GM23338 (cell line): ENCODE results near the gene SANBR. TPM values are rescaled to one million over a fixed set of nuclear protein-coding genes. Genes with fewer than 3 reads are reported as not detected.
A peak's percentile ranks its signal among the peaks of the same experiment; 100 is the strongest.

ENCODE experiments used
- ATAC-seq: fragments of 200-7000 bp; cut with Tn5 transposase; 3 replicates; pipeline ENCODE4 v1.9.1; 2020
- DNase-seq: peaks from one replicate; pipeline ENCODE4 v3.0.0-alpha.2; 2015; ENCODE audit warnings: low spot score
- H2AFZ ChIP-seq: fragments of 200-600 bp; sonication (generic); 2 replicates; pipeline ENCODE4 v1.8.0; 2016; ENCODE audit warnings: antibody characterized with exemption, mild to moderate bottlenecking, moderate library complexity
- H3F3A ChIP-seq: fragments of 200-600 bp; sonication (generic); replicated peaks from 2 replicates; pipeline ENCODE4 v1.8.0; 2017; ENCODE audit warnings: antibody characterized with exemption, mixed run types, low read depth
- H3K27ac ChIP-seq: fragments of 200-600 bp; sonication (generic); 2 replicates; pipeline ENCODE4 v1.6.1; 2016; ENCODE audit warnings: low read depth
- H3K27me3 ChIP-seq: fragments of 200-600 bp; sonication (generic); 2 replicates; pipeline ENCODE4 v1.8.0; 2016; ENCODE audit warnings: mild to moderate bottlenecking, mixed run types, moderate library complexity; ENCODE audit not compliant: insufficient read depth
- H3K36me3 ChIP-seq: fragments of 200-600 bp; sonication (generic); 2 replicates; pipeline ENCODE4 v1.8.0; 2016; ENCODE audit warnings: mild to moderate bottlenecking; ENCODE audit not compliant: insufficient read depth
- H3K4me1 ChIP-seq: fragments of 200-600 bp; sonication (generic); 2 replicates; pipeline ENCODE4 v1.8.0; 2016; ENCODE audit warnings: mild to moderate bottlenecking, moderate library complexity; ENCODE audit not compliant: insufficient read depth
- H3K4me2 ChIP-seq: fragments of 200-600 bp; sonication (generic); 2 replicates; pipeline ENCODE4 v1.7.1; 2017; ENCODE audit warnings: mixed run types
- H3K4me3 ChIP-seq: fragments of 200-600 bp; sonication (generic); 2 replicates; pipeline ENCODE4 v1.6.1; 2016; ENCODE audit warnings: mixed run types
- H3K79me2 ChIP-seq: fragments of 200-600 bp; sonication (generic); replicated peaks from 2 replicates; pipeline ENCODE4 v1.8.0; 2017; ENCODE audit warnings: mild to moderate bottlenecking; ENCODE audit not compliant: insufficient read depth
- H3K9me2 ChIP-seq: fragments of 200-600 bp; sonication (generic); 2 replicates; pipeline ENCODE4 v1.8.0; 2017; ENCODE audit not compliant: insufficient read depth
- H4K20me1 ChIP-seq: fragments of 200-600 bp; sonication (generic); replicated peaks from 2 replicates; pipeline ENCODE4 v1.8.0; 2017; ENCODE audit warnings: mild to moderate bottlenecking; ENCODE audit not compliant: insufficient read depth
- H3K27ac Mint-ChIP-seq: 2 replicates; pipeline ENCODE4 v1.8.0; 2020; ENCODE audit warnings: inconsistent platforms, mild to moderate bottlenecking, moderate library complexity, mixed read lengths
- H3K27me3 Mint-ChIP-seq: 3 replicates; pipeline ENCODE4 v1.8.0; 2022; ENCODE audit warnings: low read depth, mild to moderate bottlenecking, moderate library complexity, mixed read lengths, inconsistent platforms; ENCODE audit not compliant: insufficient read depth, poor library complexity
- H3K36me3 Mint-ChIP-seq: 3 replicates; pipeline ENCODE4 v1.8.0; 2021; ENCODE audit warnings: low read depth, mild to moderate bottlenecking, inconsistent platforms, moderate library complexity, mixed read lengths
- H3K4me1 Mint-ChIP-seq: 3 replicates; pipeline ENCODE4 v1.8.0; 2020; ENCODE audit warnings: mild to moderate bottlenecking, inconsistent platforms, mixed read lengths
- H3K4me3 Mint-ChIP-seq: 3 replicates; pipeline ENCODE4 v1.8.0; 2021; ENCODE audit warnings: moderate library complexity, mild to moderate bottlenecking, inconsistent platforms, mixed read lengths
- H3K9me3 Mint-ChIP-seq: 3 replicates; pipeline ENCODE4 v1.8.0; 2020; ENCODE audit warnings: moderate library complexity, mild to moderate bottlenecking, inconsistent platforms, mixed read lengths
- CREB1 ChIP-seq: fragments of 250-450 bp; sonication (Bioruptor Pico); IDR thresholded peaks from 2 replicates; pipeline ENCODE4 v1.5.0; 2020; ENCODE audit warnings: low read depth, mild to moderate bottlenecking, moderate library complexity
- POLR2AphosphoS5 ChIP-seq: IDR thresholded peaks from 2 replicates; pipeline ENCODE4 v1.6.1; 2016; ENCODE audit warnings: antibody characterized with exemption, low read depth
- STAT1 ChIP-seq: IDR thresholded peaks from one replicate; pipeline ENCODE4 v1.6.1; 2016; ENCODE audit warnings: antibody characterized with exemption; ENCODE audit not compliant: unreplicated experiment
- ZNF331 ChIP-seq: fragments of 250-450 bp; sonication (Bioruptor Pico); IDR thresholded peaks from 2 replicates; pipeline ENCODE4 v1.5.0; 2020; ENCODE audit warnings: low read depth, mild to moderate bottlenecking, moderate library complexity
- polyA plus RNA-seq: library from polyadenylated mRNA; unstranded; fragments of >200 nt; fragmentation: Nextera tagmentation; extraction: Ambion mirVana; gene quantifications from 2 replicates; pipeline ENCODE4 v1.2.1, GENCODE V29; 2016
- total RNA-seq: library from RNA; depleted of rRNA; stranded (reverse); fragments of >200 nt; shearing (Covaris generic); gene quantifications from 2 replicates; pipeline ENCODE4 v1.2.3, GENCODE V29; 2014
- TF ChIP-seq, protein P1 (sequence below): fragments of 250-450 bp; sonication (Bioruptor Pico); IDR thresholded peaks from 2 replicates; pipeline ENCODE4 v1.5.0; 2020; ENCODE audit warnings: mild to moderate bottlenecking, moderate library complexity
- TF ChIP-seq, protein P2 (sequence below): IDR thresholded peaks from one replicate; pipeline ENCODE4 v1.6.1; 2018; ENCODE audit warnings: antibody characterized with exemption; ENCODE audit not compliant: unreplicated experiment

Gene SANBR
- total and polyA plus RNA-seq, 2 experiments from 2014 or later = 8.4 to 10.8 TPM

DNA sequence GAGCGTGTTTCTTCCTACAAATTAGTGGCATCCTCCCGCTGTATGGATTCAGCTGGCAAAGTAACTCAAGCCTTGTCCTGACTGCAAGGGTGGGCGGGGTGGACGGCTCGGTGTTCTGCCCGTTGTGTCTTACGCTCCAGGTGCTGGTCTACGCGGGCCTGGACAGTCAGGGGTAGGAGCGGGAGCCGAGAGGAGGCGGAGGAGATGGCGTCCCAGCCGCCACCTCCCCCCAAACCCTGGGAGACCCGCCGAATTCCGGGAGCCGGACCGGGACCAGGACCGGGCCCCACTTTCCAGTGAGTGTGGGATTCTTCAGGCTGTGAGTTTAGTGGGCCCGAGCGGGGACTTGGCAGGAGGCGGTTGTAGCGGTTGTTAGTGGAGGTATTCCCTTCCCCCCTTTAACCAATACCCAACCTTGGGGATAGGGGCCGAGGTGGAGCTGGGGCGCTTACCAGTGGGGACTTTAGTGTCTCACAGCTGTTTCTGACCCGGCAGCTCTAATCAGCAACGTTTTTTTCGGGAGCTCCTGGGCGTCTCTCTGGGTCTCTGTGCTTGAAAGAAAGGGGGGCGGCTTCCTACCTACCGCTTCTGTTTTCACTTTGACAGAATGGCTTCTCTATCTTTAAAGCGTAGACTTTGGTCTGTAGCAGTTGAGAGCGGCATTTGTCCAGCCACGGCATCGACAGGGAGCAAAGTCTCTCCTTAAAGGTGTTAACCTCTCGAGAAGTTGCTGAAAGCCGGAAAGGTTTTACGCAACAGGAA lies 47.9 kb upstream of the SANBR start, which contains the start of the genes PEX13 and PUS10:
Gene PEX13 (plus strand): TSS at position 165 of the 762 bp plus-strand sequence. CDS start 40 bp downstream, at position 205.
Gene PUS10 (minus strand): TSS at position 700 of the 762 bp plus-strand sequence. CDS start 6,365 bp downstream, outside the sequence.
- H3K4me2 ChIP-seq = peak within 1 kb of the TSS; percentile 85
- peaks cover 43% of the 10 kb centered on the region for H3K79me2 ChIP-seq
- H3K27ac ChIP-seq = peak within 1 kb of the TSS; percentile 98
- H3K4me1 ChIP-seq = peaks cover 14% of the 10 kb centered on the region
- H3K36me3 ChIP-seq = no peaks in the 10 kb centered on the region
- Mint-ChIP-seq H3K36me3 (peaks cover 17% of the 10 kb centered on the region; the same call in 2 of the 3 replicates), H3K27me3 (peaks cover 4% of the 10 kb centered on the region), H3K27ac (peak within 1 kb of the TSS; percentile 100), H3K4me3 (peak within 1 kb of the TSS; percentile 98), H3K4me1 (peaks cover 14% of the 10 kb centered on the region), H3K9me3 (no peaks in the 10 kb centered on the region)
- H3K4me3 ChIP-seq = peak within 1 kb of the TSS; percentile 57
- peak; percentile 62 for TF ChIP-seq POLR2AphosphoS5
- TF ChIP-seq STAT1 = no peak
- no peaks in the 10 kb centered on the region for H4K20me1 ChIP-seq
- ATAC-seq (peak; percentile 95), DNase-seq (peak; percentile 86)
- no peaks in the 10 kb centered on the region for H3F3A ChIP-seq
- H3K9me2 ChIP-seq = no peaks in the 10 kb centered on the region
- no peaks in the 10 kb centered on the region for H3K27me3 ChIP-seq
- peak within 1 kb of the TSS; percentile 99 for H2AFZ ChIP-seq

DNA sequence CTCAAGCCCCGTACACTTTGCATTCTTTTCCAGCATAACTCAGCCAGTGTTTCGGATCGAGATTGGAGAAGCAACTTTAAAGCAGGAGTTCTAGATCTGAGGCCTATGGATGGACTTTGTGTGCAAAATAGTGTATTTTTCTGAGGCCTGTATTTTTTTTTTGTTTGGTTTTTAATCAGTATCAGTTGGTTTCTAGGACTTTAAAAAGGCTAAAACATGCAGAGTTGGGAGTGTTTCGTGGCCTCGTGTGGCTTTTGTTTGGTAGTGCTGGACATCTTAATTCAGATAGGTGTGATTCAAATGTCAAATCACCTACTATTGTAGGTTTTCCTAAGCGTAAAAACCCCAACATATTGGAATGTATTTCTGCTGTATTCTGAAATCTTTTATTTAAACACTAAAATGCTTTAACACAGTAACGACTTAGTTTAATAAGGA lies 47.3 kb upstream of the SANBR start:
- Mint-ChIP-seq H3K4me1 (peaks cover 14% of the 10 kb centered on the region), H3K36me3 (peaks cover 17% of the 10 kb centered on the region; the same call in 2 of the 3 replicates), H3K27me3 (peaks cover 4% of the 10 kb centered on the region), H3K27ac (peak overlapping the region; percentile 100), H3K4me3 (peak overlapping the region; percentile 98), H3K9me3 (no peaks in the 10 kb centered on the region)
- Histone ChIP-seq H3K4me2 (peak overlapping the region; percentile 85), H3K9me2 (no peaks in the 10 kb centered on the region), H3F3A (no peaks in the 10 kb centered on the region), H2AFZ (no peak overlapping the region; the same call in 1 of the 2 replicates), H3K79me2 (peaks cover 46% of the 10 kb centered on the region), H3K36me3 (no peaks in the 10 kb centered on the region), H3K27ac (peak overlapping the region; percentile 98), H3K27me3 (no peaks in the 10 kb centered on the region), H3K4me3 (peak overlapping the region; percentile 57), H4K20me1 (0 out of 2 replicates have a peak, but pooled peaks cover under 1% of the 10 kb centered on the region), H3K4me1 (peaks cover 14% of the 10 kb centered on the region)
- DNase-seq (no peak), ATAC-seq (no peak)
- TF ChIP-seq CREB1 (CRISPR knock-in tag) (no peak), ZNF331 (no peak), POLR2AphosphoS5 (no peak)
- TF ChIP-seq, protein P1, sequence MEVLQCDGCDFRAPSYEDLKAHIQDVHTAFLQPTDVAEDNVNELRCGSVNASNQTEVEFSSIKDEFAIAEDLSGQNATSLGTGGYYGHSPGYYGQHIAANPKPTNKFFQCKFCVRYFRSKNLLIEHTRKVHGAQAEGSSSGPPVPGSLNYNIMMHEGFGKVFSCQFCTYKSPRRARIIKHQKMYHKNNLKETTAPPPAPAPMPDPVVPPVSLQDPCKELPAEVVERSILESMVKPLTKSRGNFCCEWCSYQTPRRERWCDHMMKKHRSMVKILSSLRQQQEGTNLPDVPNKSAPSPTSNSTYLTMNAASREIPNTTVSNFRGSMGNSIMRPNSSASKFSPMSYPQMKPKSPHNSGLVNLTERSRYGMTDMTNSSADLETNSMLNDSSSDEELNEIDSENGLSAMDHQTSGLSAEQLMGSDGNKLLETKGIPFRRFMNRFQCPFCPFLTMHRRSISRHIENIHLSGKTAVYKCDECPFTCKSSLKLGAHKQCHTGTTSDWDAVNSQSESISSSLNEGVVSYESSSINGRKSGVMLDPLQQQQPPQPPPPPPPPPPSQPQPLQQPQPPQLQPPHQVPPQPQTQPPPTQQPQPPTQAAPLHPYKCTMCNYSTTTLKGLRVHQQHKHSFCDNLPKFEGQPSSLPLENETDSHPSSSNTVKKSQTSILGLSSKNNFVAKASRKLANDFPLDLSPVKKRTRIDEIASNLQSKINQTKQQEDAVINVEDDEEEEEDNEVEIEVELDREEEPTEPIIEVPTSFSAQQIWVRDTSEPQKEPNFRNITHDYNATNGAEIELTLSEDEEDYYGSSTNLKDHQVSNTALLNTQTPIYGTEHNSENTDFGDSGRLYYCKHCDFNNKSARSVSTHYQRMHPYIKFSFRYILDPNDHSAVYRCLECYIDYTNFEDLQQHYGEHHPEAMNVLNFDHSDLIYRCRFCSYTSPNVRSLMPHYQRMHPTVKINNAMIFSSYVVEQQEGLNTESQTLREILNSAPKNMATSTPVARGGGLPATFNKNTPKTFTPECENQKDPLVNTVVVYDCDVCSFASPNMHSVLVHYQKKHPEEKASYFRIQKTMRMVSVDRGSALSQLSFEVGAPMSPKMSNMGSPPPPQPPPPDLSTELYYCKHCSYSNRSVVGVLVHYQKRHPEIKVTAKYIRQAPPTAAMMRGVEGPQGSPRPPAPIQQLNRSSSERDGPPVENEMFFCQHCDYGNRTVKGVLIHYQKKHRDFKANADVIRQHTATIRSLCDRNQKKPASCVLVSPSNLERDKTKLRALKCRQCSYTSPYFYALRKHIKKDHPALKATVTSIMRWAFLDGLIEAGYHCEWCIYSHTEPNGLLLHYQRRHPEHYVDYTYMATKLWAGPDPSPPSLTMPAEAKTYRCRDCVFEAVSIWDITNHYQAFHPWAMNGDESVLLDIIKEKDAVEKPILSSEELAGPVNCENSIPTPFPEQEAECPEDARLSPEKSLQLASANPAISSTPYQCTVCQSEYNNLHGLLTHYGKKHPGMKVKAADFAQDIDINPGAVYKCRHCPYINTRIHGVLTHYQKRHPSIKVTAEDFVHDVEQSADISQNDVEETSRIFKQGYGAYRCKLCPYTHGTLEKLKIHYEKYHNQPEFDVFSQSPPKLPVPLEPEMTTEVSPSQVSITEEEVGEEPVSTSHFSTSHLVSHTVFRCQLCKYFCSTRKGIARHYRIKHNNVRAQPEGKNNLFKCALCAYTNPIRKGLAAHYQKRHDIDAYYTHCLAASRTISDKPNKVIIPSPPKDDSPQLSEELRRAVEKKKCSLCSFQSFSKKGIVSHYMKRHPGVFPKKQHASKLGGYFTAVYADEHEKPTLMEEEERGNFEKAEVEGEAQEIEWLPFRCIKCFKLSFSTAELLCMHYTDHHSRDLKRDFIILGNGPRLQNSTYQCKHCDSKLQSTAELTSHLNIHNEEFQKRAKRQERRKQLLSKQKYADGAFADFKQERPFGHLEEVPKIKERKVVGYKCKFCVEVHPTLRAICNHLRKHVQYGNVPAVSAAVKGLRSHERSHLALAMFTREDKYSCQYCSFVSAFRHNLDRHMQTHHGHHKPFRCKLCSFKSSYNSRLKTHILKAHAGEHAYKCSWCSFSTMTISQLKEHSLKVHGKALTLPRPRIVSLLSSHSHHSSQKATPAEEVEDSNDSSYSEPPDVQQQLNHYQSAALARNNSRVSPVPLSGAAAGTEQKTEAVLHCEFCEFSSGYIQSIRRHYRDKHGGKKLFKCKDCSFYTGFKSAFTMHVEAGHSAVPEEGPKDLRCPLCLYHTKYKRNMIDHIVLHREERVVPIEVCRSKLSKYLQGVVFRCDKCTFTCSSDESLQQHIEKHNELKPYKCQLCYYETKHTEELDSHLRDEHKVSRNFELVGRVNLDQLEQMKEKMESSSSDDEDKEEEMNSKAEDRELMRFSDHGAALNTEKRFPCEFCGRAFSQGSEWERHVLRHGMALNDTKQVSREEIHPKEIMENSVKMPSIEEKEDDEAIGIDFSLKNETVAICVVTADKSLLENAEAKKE (CRISPR knock-in tag) = no peak
- TF ChIP-seq, protein P2, sequence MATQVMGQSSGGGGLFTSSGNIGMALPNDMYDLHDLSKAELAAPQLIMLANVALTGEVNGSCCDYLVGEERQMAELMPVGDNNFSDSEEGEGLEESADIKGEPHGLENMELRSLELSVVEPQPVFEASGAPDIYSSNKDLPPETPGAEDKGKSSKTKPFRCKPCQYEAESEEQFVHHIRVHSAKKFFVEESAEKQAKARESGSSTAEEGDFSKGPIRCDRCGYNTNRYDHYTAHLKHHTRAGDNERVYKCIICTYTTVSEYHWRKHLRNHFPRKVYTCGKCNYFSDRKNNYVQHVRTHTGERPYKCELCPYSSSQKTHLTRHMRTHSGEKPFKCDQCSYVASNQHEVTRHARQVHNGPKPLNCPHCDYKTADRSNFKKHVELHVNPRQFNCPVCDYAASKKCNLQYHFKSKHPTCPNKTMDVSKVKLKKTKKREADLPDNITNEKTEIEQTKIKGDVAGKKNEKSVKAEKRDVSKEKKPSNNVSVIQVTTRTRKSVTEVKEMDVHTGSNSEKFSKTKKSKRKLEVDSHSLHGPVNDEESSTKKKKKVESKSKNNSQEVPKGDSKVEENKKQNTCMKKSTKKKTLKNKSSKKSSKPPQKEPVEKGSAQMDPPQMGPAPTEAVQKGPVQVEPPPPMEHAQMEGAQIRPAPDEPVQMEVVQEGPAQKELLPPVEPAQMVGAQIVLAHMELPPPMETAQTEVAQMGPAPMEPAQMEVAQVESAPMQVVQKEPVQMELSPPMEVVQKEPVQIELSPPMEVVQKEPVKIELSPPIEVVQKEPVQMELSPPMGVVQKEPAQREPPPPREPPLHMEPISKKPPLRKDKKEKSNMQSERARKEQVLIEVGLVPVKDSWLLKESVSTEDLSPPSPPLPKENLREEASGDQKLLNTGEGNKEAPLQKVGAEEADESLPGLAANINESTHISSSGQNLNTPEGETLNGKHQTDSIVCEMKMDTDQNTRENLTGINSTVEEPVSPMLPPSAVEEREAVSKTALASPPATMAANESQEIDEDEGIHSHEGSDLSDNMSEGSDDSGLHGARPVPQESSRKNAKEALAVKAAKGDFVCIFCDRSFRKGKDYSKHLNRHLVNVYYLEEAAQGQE = no peak
